GM23248 (cell line): ENCODE results near the gene CNOT10. TPM values are rescaled to one million over a fixed set of nuclear protein-coding genes. Genes with fewer than 3 reads are reported as not detected.

Experiments
- DNase-seq: peaks from one replicate; pipeline ENCODE4 v3.0.0-alpha.2; 2015
- H2AFZ ChIP-seq: fragments of 200-600 bp; sonication (generic); 2 replicates; pipeline ENCODE4 v1.6.1; 2016; ENCODE audit warnings: antibody characterized with exemption
- H3F3A ChIP-seq: fragments of 200-600 bp; sonication (generic); 2 replicates; pipeline ENCODE4 v1.6.1; 2016; ENCODE audit warnings: mild to moderate bottlenecking, antibody characterized with exemption, mixed run types; ENCODE audit not compliant: insufficient read depth
- H3K27ac ChIP-seq: fragments of 200-600 bp; sonication (generic); 2 replicates; pipeline ENCODE4 v1.5.1; 2016; ENCODE audit warnings: mild to moderate bottlenecking
- H3K27me3 ChIP-seq: fragments of 200-600 bp; sonication (generic); replicated peaks from 2 replicates; pipeline ENCODE4 v1.6.1; 2016; ENCODE audit warnings: mild to moderate bottlenecking; ENCODE audit not compliant: insufficient read depth
- H3K36me3 ChIP-seq: fragments of 200-600 bp; sonication (generic); 2 replicates; pipeline ENCODE4 v1.6.1; 2016; ENCODE audit warnings: low read depth, mild to moderate bottlenecking
- H3K4me1 ChIP-seq: fragments of 200-600 bp; sonication (generic); 2 replicates; pipeline ENCODE4 v1.6.1; 2016; ENCODE audit warnings: mild to moderate bottlenecking; ENCODE audit not compliant: insufficient read depth
- H3K4me2 ChIP-seq: fragments of 200-600 bp; sonication (generic); one replicate; pipeline ENCODE4 v1.6.1; 2016; ENCODE audit warnings: mild to moderate bottlenecking; ENCODE audit not compliant: unreplicated experiment
- H3K4me3 ChIP-seq: fragments of 200-600 bp; sonication (generic); 2 replicates; pipeline ENCODE4 v1.5.1; 2016; ENCODE audit warnings: mild to moderate bottlenecking
- H3K79me2 ChIP-seq: fragments of 200-600 bp; sonication (generic); 2 replicates; pipeline ENCODE4 v1.6.1; 2016; ENCODE audit warnings: mild to moderate bottlenecking; ENCODE audit not compliant: insufficient read depth
- H3K9ac ChIP-seq: fragments of 200-600 bp; sonication (generic); 2 replicates; pipeline ENCODE4 v1.6.1; 2016; ENCODE audit warnings: mild to moderate bottlenecking
- H3K9me2 ChIP-seq: fragments of 200-600 bp; sonication (generic); 2 replicates; pipeline ENCODE4 v1.6.1; 2016; ENCODE audit warnings: mixed run types, mild to moderate bottlenecking, moderate library complexity; ENCODE audit not compliant: insufficient read depth
- H3K9me3 ChIP-seq: fragments of 200-600 bp; sonication (generic); one replicate; pipeline ENCODE4 v1.6.1; 2017; ENCODE audit warnings: low read depth
- H4K20me1 ChIP-seq: fragments of 200-600 bp; sonication (generic); 2 replicates; pipeline ENCODE4 v1.6.0; 2016; ENCODE audit not compliant: insufficient read depth
- EZH2 ChIP-seq: fragments of 200-600 bp; sonication (generic); IDR thresholded peaks from 2 replicates; pipeline ENCODE4 v1.6.1; 2018; ENCODE audit warnings: antibody characterized with exemption, mild to moderate bottlenecking; ENCODE audit not compliant: insufficient read depth, poor library complexity, severe bottlenecking
- EZH2phosphoT487 ChIP-seq: fragments of 200-600 bp; sonication (generic); IDR thresholded peaks from 2 replicates; pipeline ENCODE4 v1.6.1; 2018; ENCODE audit warnings: antibody characterized with exemption, moderate library complexity, mild to moderate bottlenecking, low read depth; ENCODE audit not compliant: insufficient read depth
- WGBS, 2 experiments: methylation state at CpG; one replicate each; pipeline ENCODE4 v1.1.6; 2015 to 2017; ENCODE audit warnings: low lambda C conversion rate in 2 of 2, low coverage in 1 of 2; ENCODE audit errors: missing lambda C conversion rate in 2 of 2; 5-methylcytosine and 5-hydroxymethylcytosine counted together
- in situ Hi-C: fragments of 300-500 bp; cut with MboI; formaldehyde crosslinking; loops from 2 replicates; pipeline ENCODE4 v1.15.0; 2020
- polyA plus RNA-seq: library from polyadenylated mRNA; unstranded; fragments of >200 nt; fragmentation: Nextera tagmentation; extraction: Ambion mirVana; gene quantifications from 2 replicates; pipeline ENCODE4 v1.2.1, GENCODE V29; 2016
- total RNA-seq: library from RNA; depleted of rRNA; stranded (reverse); fragments of >200 nt; shearing (Covaris generic); gene quantifications from 2 replicates; pipeline ENCODE4 v1.2.3, GENCODE V29; 2014

The CNOT10 gene
- total and polyA plus RNA-seq, 2 experiments from 2014 or later: 18.3 to 19.5 TPM

- H2AFZ ChIP-seq: no peak overlapping the region
- no peak overlapping the region for H3K27ac ChIP-seq
- no peak for TF ChIP-seq EZH2phosphoT487
- TF ChIP-seq EZH2: no peak
- peaks cover 15% of the 10 kb centered on the region; the same call in 1 of the 2 replicates for H3F3A ChIP-seq
- in situ Hi-C loops: no loop called here
- no peak overlapping the region for H3K9ac ChIP-seq
- H3K79me2 ChIP-seq: peaks cover 6% of the 10 kb centered on the region; the same call in 1 of the 2 replicates
- no peaks in the 10 kb centered on the region for H4K20me1 ChIP-seq
- 97 to 98% methylated on average over 3 of the region's 3 CpGs for WGBS, 2 experiments
- no peaks in the 10 kb centered on the region for H3K9me3 ChIP-seq
- no peak overlapping the region for H3K4me2 ChIP-seq
- peaks cover 11% of the 10 kb centered on the region; the same call in 1 of the 2 replicates for H3K4me1 ChIP-seq
- H3K36me3 ChIP-seq: 0 out of 2 replicates have a peak, but pooled peaks cover 6% of the 10 kb centered on the region
- DNase-seq: no peak
- H3K4me3 ChIP-seq: no peak overlapping the region
- H3K27me3 ChIP-seq: no peaks in the 10 kb centered on the region
- no peaks in the 10 kb centered on the region for H3K9me2 ChIP-seq
Measured at GRCh38 chr3:32709346-32709745, 24.4 kb downstream of the CNOT10 start.

- H3K9me3 ChIP-seq: peaks cover 2% of the 10 kb centered on the region
- WGBS, 2 experiments: 97 to 100% methylated on average over 1 of the region's 1 CpG
- H3K9ac ChIP-seq: no peak overlapping the region
- H3K27ac ChIP-seq: no peak overlapping the region
- TF ChIP-seq EZH2phosphoT487 (no peak), EZH2 (no peak)
- H3K9me2 ChIP-seq: no peaks in the 10 kb centered on the region
- in situ Hi-C loops: no loop called here
- H3K79me2 ChIP-seq: peaks cover 3% of the 10 kb centered on the region; the same call in 1 of the 2 replicates
- H4K20me1 ChIP-seq: no peaks in the 10 kb centered on the region
- no peak overlapping the region for H3K4me2 ChIP-seq
- H3K4me3 ChIP-seq: no peak overlapping the region
- no peaks in the 10 kb centered on the region for H3F3A ChIP-seq
- no peak overlapping the region for H2AFZ ChIP-seq
- H3K36me3 ChIP-seq: peaks cover 11% of the 10 kb centered on the region; the same call in 1 of the 2 replicates
- no peaks in the 10 kb centered on the region for H3K4me1 ChIP-seq
- no peaks in the 10 kb centered on the region for H3K27me3 ChIP-seq
- no peak for DNase-seq
Measured at GRCh38 chr3:32712506-32713055, 27.6 kb downstream of the CNOT10 start.

GRCh38 chr3:32713181-32713580, 28.2 kb downstream of the CNOT10 start:
- H3K9me2 ChIP-seq: no peaks in the 10 kb centered on the region
- DNase-seq: no peak
- H3K79me2 ChIP-seq: no peaks in the 10 kb centered on the region
- peaks cover 11% of the 10 kb centered on the region; the same call in 1 of the 2 replicates for H3K36me3 ChIP-seq
- no peak overlapping the region for H3K4me2 ChIP-seq
- no peak overlapping the region for H3K4me3 ChIP-seq
- H3K27me3 ChIP-seq: no peaks in the 10 kb centered on the region
- in situ Hi-C loops: no loop called here
- no peak overlapping the region for H3K27ac ChIP-seq
- no peak overlapping the region for H3K9ac ChIP-seq
- H2AFZ ChIP-seq: no peak overlapping the region
- H3K9me3 ChIP-seq: peaks cover 2% of the 10 kb centered on the region
- H4K20me1 ChIP-seq: no peaks in the 10 kb centered on the region
- TF ChIP-seq EZH2phosphoT487 (no peak), EZH2 (no peak)
- no peaks in the 10 kb centered on the region for H3F3A ChIP-seq
- H3K4me1 ChIP-seq: no peaks in the 10 kb centered on the region

- Histone ChIP-seq H3K4me1 (no peaks in the 10 kb centered on the region), H3K36me3 (peaks cover 5% of the 10 kb centered on the region; the same call in 1 of the 2 replicates), H2AFZ (no peak overlapping the region), H3K79me2 (no peaks in the 10 kb centered on the region), H3K27me3 (no peaks in the 10 kb centered on the region), H3K9me2 (no peaks in the 10 kb centered on the region), H3K4me2 (no peak overlapping the region), H3K9ac (no peak overlapping the region), H4K20me1 (no peaks in the 10 kb centered on the region), H3K4me3 (no peak overlapping the region), H3F3A (no peaks in the 10 kb centered on the region), H3K9me3 (peaks cover 2% of the 10 kb centered on the region), H3K27ac (no peak overlapping the region)
- no peak for TF ChIP-seq EZH2phosphoT487
- no peak for TF ChIP-seq EZH2
- 77% methylated on average over 5 of the region's 5 CpGs for WGBS, 2 experiments
- in situ Hi-C loops: no loop called here
- no peak for DNase-seq
Measured at GRCh38 chr3:32719335-32719734, 34.3 kb downstream of the CNOT10 start.
